HEK293 (cell line): Measurements from ENCODE around the gene ZMYM4.

ENCODE experiments used
- CTCF ChIA-PET: fragments of 350-600 bp; formaldehyde crosslinking; extraction: SDS; loops from one replicate; lab custom pipeline; 2021; ENCODE audit warnings: antibody characterized with exemption; lab: Yijun Ruan, JAX
- POLR2A ChIA-PET: fragments of 300-600 bp; formaldehyde crosslinking; extraction: SDS; loops from one replicate; lab custom pipeline; 2020; ENCODE audit warnings: antibody characterized with exemption, inconsistent platforms; lab: Yijun Ruan, JAX
- H3K27ac ChIP-seq: fragments of 200-500 bp; sonication (Bioruptor generic); 2 replicates; pipeline ENCODE4 v1.5.1; 2014; ENCODE audit warnings: low read depth, low read length, control low read depth, inconsistent platforms; ENCODE audit errors: extremely low read depth
- H3K36me3 ChIP-seq, 2 experiments: fragments of 200-500 bp in 1 of 2; sonication (Bioruptor generic) in 1 of 2; 1 replicate in 1 of 2; 2 replicates in 1 of 2; pipeline ENCODE4 v1.5.1; 2014 to 2017; ENCODE audit warnings: inconsistent platforms in 2 of 2, low read length in 2 of 2; ENCODE audit not compliant: control insufficient read depth in 2 of 2, insufficient read depth in 1 of 2
- H3K4me1 ChIP-seq: fragments of 200-500 bp; sonication (Bioruptor generic); 2 replicates; pipeline ENCODE4 v1.5.1; 2014; ENCODE audit warnings: mild to moderate bottlenecking, low read length, inconsistent platforms; ENCODE audit not compliant: control insufficient read depth, insufficient read depth
- H3K4me3 ChIP-seq: 2 replicates; pipeline ENCODE4 v1.5.1; 2011; ENCODE audit warnings: low read depth, mild to moderate bottlenecking, control low read depth, low read length, moderate library complexity
- H3K9me3 ChIP-seq: fragments of 200-500 bp; sonication (Bioruptor generic); 2 replicates; pipeline ENCODE4 v1.5.1; 2014; ENCODE audit warnings: low read depth, low read length, inconsistent platforms; ENCODE audit not compliant: control insufficient read depth, insufficient read depth
- CTCF ChIP-seq: fragments of 450-650 bp; formaldehyde crosslinking; IDR thresholded peaks from 2 replicates; pipeline ENCODE4 v1.5.1; 2016; ENCODE audit warnings: missing biosample characterization, missing genetic modification characterization
- KLF1 ChIP-seq: fragments of 450-650 bp; formaldehyde crosslinking; IDR thresholded peaks from 2 replicates; pipeline ENCODE4 v1.5.1; 2016; ENCODE audit warnings: missing biosample characterization, missing genetic modification characterization
- PRDM1 ChIP-seq: fragments of 450-650 bp; formaldehyde crosslinking; IDR thresholded peaks from 2 replicates; pipeline ENCODE4; 2016; ENCODE audit warnings: missing biosample characterization, missing genetic modification characterization
- SALL2 ChIP-seq: fragments of 450-650 bp; formaldehyde crosslinking; IDR thresholded peaks from 2 replicates; pipeline ENCODE4 v1.5.0; 2017; ENCODE audit warnings: missing biosample characterization, mild to moderate bottlenecking, missing genetic modification characterization, borderline replicate concordance
- SCRT2 ChIP-seq: fragments of 450-650 bp; formaldehyde crosslinking; IDR thresholded peaks from 2 replicates; pipeline ENCODE4 v1.5.1; 2016; ENCODE audit warnings: missing biosample characterization, missing genetic modification characterization
- ZBTB6 ChIP-seq: fragments of 450-650 bp; formaldehyde crosslinking; IDR thresholded peaks from 2 replicates; pipeline ENCODE4 v1.5.1; 2017; ENCODE audit warnings: missing biosample characterization, missing genetic modification characterization
- ZNF121 ChIP-seq: fragments of 450-650 bp; formaldehyde crosslinking; IDR thresholded peaks from 2 replicates; pipeline ENCODE4 v1.5.1; 2016; ENCODE audit warnings: missing biosample characterization, missing genetic modification characterization
- ZNF211 ChIP-seq: fragments of 450-650 bp; formaldehyde crosslinking; IDR thresholded peaks from 2 replicates; pipeline ENCODE4 v1.5.1; 2016; ENCODE audit warnings: low read depth, missing biosample characterization, missing genetic modification characterization
- ZNF23 ChIP-seq: fragments of 450-650 bp; formaldehyde crosslinking; IDR thresholded peaks from 2 replicates; pipeline ENCODE4 v1.5.1; 2016; ENCODE audit warnings: missing biosample characterization, missing genetic modification characterization, borderline replicate concordance
- ZNF274 ChIP-seq, 2 experiments: fragments of 200-500 bp in 1 of 2; fragments of 450-650 bp in 1 of 2; sonication (Bioruptor generic) in 1 of 2; formaldehyde crosslinking in 1 of 2; IDR thresholded peaks; 2 replicates each; pipeline versions ENCODE4 v1.5.1 to v1.6.1; 2014 to 2016; ENCODE audit warnings: borderline replicate concordance in 1 of 2, inconsistent platforms in 1 of 2, low read length in 1 of 2, missing biosample characterization in 1 of 2, missing genetic modification characterization in 1 of 2
- ZNF350 ChIP-seq: fragments of 450-650 bp; formaldehyde crosslinking; IDR thresholded peaks from 2 replicates; pipeline ENCODE4 v1.5.0; 2017; ENCODE audit warnings: missing biosample characterization, mild to moderate bottlenecking, missing genetic modification characterization
- ZNF391 ChIP-seq: fragments of 450-650 bp; formaldehyde crosslinking; IDR thresholded peaks from 2 replicates; pipeline ENCODE4 v1.5.1; 2016; ENCODE audit warnings: low read depth, missing biosample characterization, missing genetic modification characterization, borderline replicate concordance
- ZNF473 ChIP-seq: fragments of 450-650 bp; formaldehyde crosslinking; IDR thresholded peaks from 2 replicates; pipeline ENCODE4 v1.5.1; 2017; ENCODE audit warnings: missing biosample characterization, missing genetic modification characterization
- ZNF571 ChIP-seq: fragments of 450-650 bp; formaldehyde crosslinking; IDR thresholded peaks from 2 replicates; pipeline ENCODE4 v1.5.0; 2017; ENCODE audit warnings: missing biosample characterization, missing genetic modification characterization
- TF ChIP-seq, protein P1 (sequence below): fragments of 450-650 bp; formaldehyde crosslinking; IDR thresholded peaks from 2 replicates; pipeline ENCODE4 v1.5.1; 2016; ENCODE audit warnings: missing biosample characterization, missing genetic modification characterization

ZMYM4 gene

GRCh38 chr1:35434703-35435102, 166.2 kb downstream of the ZMYM4 start:
- peaks cover 3 to 84% of the 10 kb centered on the region in 2 experiments; a peak in 2 of 3 replicates for H3K36me3 ChIP-seq
- CTCF ChIA-PET, result interaction anchor here (1.3 kb wide), 1 partner anchor 17 kb away, joined by 5 read pairs; no protein-coding TSS in a partner anchor
- no peaks in the 10 kb centered on the region for H3K4me1 ChIP-seq
- no peak overlapping the region for H3K4me3 ChIP-seq
- POLR2A ChIA-PET, result interaction anchor here (0.6 kb wide), 1 partner anchor 275 kb away, joined by 4 read pairs; no protein-coding TSS in a partner anchor
- H3K27ac ChIP-seq, result no peak overlapping the region
- no peaks in the 10 kb centered on the region for H3K9me3 ChIP-seq
- TF ChIP-seq ZNF274 (IDR thresholded peaks at IDR 0.05; ENCODE audit: low read length), result no peak
- no peak for TF ChIP-seq ZNF274 (tag by site-specific recombination; IDR thresholded peaks at IDR 0.05; ENCODE audit: borderline replicate concordance)
- TF ChIP-seq ZNF473 (tag by site-specific recombination), result no peak
- TF ChIP-seq, protein P1, sequence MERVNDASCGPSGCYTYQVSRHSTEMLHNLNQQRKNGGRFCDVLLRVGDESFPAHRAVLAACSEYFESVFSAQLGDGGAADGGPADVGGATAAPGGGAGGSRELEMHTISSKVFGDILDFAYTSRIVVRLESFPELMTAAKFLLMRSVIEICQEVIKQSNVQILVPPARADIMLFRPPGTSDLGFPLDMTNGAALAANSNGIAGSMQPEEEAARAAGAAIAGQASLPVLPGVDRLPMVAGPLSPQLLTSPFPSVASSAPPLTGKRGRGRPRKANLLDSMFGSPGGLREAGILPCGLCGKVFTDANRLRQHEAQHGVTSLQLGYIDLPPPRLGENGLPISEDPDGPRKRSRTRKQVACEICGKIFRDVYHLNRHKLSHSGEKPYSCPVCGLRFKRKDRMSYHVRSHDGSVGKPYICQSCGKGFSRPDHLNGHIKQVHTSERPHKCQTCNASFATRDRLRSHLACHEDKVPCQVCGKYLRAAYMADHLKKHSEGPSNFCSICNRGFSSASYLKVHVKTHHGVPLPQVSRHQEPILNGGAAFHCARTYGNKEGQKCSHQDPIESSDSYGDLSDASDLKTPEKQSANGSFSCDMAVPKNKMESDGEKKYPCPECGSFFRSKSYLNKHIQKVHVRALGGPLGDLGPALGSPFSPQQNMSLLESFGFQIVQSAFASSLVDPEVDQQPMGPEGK (tag by site-specific recombination), result no peak
- no peak for TF ChIP-seq ZNF391 (tag by site-specific recombination)
- no peak for TF ChIP-seq CTCF (tag by site-specific recombination)
- no peak for TF ChIP-seq ZNF211 (tag by site-specific recombination)
- TF ChIP-seq KLF1 (tag by site-specific recombination), result no peak

GRCh38 chr1:35436078-35436477, 167.6 kb downstream of the ZMYM4 start:
- Histone ChIP-seq H3K4me3 (no peak overlapping the region), H3K4me1 (no peaks in the 10 kb centered on the region), H3K27ac (no peak overlapping the region), H3K36me3 (peaks cover 3 to 89% of the 10 kb centered on the region in 2 experiments; a peak in 2 of 3 replicates), H3K9me3 (no peaks in the 10 kb centered on the region)
- CTCF ChIA-PET, result interaction anchor here (0.7 kb wide), 1 partner anchor 279 kb away, joined by 4 read pairs; no protein-coding TSS in a partner anchor
- TF ChIP-seq ZNF350 (no peak), SCRT2 (tag by site-specific recombination) (peak; percentile 7; the same call in 1 of the 2 replicates)
- POLR2A ChIA-PET, result interaction anchor here (1.0 kb wide), 1 partner anchor 70 kb away, joined by 3 read pairs; no protein-coding TSS in a partner anchor

- Histone ChIP-seq H3K36me3 (peaks cover 0 to 90% of the 10 kb centered on the region in 2 experiments; a peak in 1 of 3 replicates), H3K9me3 (no peaks in the 10 kb centered on the region), H3K4me3 (no peak overlapping the region), H3K27ac (no peak overlapping the region), H3K4me1 (no peaks in the 10 kb centered on the region)
- POLR2A ChIA-PET, result no interaction called here
- TF ChIP-seq PRDM1 (tag by site-specific recombination) (peak; percentile 57), ZNF121 (no peak)
- CTCF ChIA-PET, result interaction anchor here (0.6 to 4.6 kb wide), 2 partner anchors 14 to 111 kb away, joined by 3 to 31 read pairs; no protein-coding TSS in a partner anchor
These were observed 168.7 kb downstream of the ZMYM4 start for GRCh38 chr1:35437200-35437599.

- ChIA-PET CTCF (interaction anchor here (0.6 to 4.6 kb wide), 2 partner anchors 12 to 125 kb away, joined by 3 to 31 read pairs; no protein-coding TSS in a partner anchor), POLR2A (interaction anchor here (0.6 kb wide), 1 partner anchor 203 kb away, joined by 4 read pairs; no protein-coding TSS in a partner anchor)
- H3K36me3 ChIP-seq, result peaks cover 0 to 89% of the 10 kb centered on the region in 2 experiments; a peak in 1 of 3 replicates
These were observed 171.1 kb downstream of the ZMYM4 start for GRCh38 chr1:35439626-35440025.

More at GRCh38 chr1:35439626-35440025, 171.1 kb downstream of the ZMYM4 start:
- H3K9me3 ChIP-seq, result no peaks in the 10 kb centered on the region
- H3K27ac ChIP-seq, result no peak overlapping the region
- H3K4me1 ChIP-seq, result no peaks in the 10 kb centered on the region
- TF ChIP-seq ZBTB6, result no peak
- no peak for TF ChIP-seq ZNF571
- TF ChIP-seq SALL2 (tag by site-specific recombination), result no peak
- no peak for TF ChIP-seq ZNF23 (tag by site-specific recombination)
- no peak overlapping the region for H3K4me3 ChIP-seq
